Stomach smooth muscle (tissue), 2 donors: Measurements from ENCODE around the gene CBY1.

Experiments
- H3K27ac ChIP-seq: one replicate; pipeline ENCODE4 v1.7.0; 2013; ENCODE audit warnings: mild to moderate bottlenecking, low read length, inconsistent platforms
- H3K27me3 ChIP-seq, 2 donors: one replicate each; pipeline ENCODE4 v1.7.0; 2013; ENCODE audit warnings: low read length in 2 of 2; ENCODE audit not compliant: insufficient read depth in 2 of 2, control insufficient read depth in 1 of 2
- H3K36me3 ChIP-seq, 2 donors: one replicate each; pipeline ENCODE4 v1.7.0; 2013; ENCODE audit warnings: low read length in 2 of 2; ENCODE audit not compliant: control insufficient read depth in 2 of 2, insufficient read depth in 2 of 2
- H3K4me1 ChIP-seq: one replicate; pipeline ENCODE4 v1.7.0; 2013; ENCODE audit warnings: low read length; ENCODE audit not compliant: control insufficient read depth, insufficient read depth
- H3K4me3 ChIP-seq, 2 donors: one replicate each; pipeline ENCODE4 v1.7.0; 2013; ENCODE audit warnings: low read length in 2 of 2
- H3K9ac ChIP-seq, 2 donors: one replicate each; pipeline ENCODE4 v1.7.0; 2013; ENCODE audit warnings: low read length in 2 of 2, mild to moderate bottlenecking in 1 of 2
- H3K9me3 ChIP-seq, 2 donors: one replicate each; pipeline ENCODE4 v1.7.0; 2013; ENCODE audit warnings: low read length in 2 of 2; ENCODE audit not compliant: control insufficient read depth in 2 of 2
- donor health status: healthy.
- donor health status: Pancreatic carcinoma.

Gene CBY1

DNA sequence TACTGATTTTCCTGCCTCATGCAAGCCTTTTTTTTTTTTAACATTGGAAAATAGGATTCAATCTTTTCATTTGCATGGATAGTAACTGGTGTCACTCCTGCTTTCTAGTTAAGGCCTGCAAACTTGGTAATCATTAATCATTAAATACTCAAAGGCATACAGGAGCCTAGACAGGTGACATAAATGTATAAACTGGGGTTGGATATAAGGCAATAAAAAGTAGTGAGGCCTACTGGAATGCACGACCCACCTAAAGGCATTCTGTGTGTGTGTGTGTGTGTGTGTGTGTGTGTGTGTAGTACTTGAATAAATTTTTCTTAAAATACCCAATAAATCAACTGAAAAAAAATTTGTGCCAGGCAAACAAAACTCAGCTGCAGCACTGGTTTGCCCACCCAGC lies 33.2 kb downstream of the CBY1 start:
- Histone ChIP-seq H3K27ac (no peak overlapping the region), H3K9me3 (no peaks in the 10 kb centered on the region), H3K4me3 (no peak overlapping the region), H3K4me1 (peaks cover 8% of the 10 kb centered on the region), H3K9ac (no peak overlapping the region), H3K36me3 (peaks cover 39 to 54% of the 10 kb centered on the region in 2 donors), H3K27me3 (no peaks in the 10 kb centered on the region)

- no peak overlapping the region for H3K4me3 ChIP-seq
- H3K4me1 ChIP-seq = peaks cover 40% of the 10 kb centered on the region
- no peak overlapping the region for H3K9ac ChIP-seq
- no peak overlapping the region for H3K27ac ChIP-seq
- H3K36me3 ChIP-seq = peaks cover 11 to 19% of the 10 kb centered on the region in 2 donors
- no peaks in the 10 kb centered on the region for H3K9me3 ChIP-seq
- H3K27me3 ChIP-seq = no peaks in the 10 kb centered on the region
Observed at GRCh38 chr22:38694049-38694448, 37.6 kb downstream of the CBY1 start.

- H3K27ac ChIP-seq = no peak overlapping the region
- no peaks in the 10 kb centered on the region for H3K27me3 ChIP-seq
- peaks cover 49% of the 10 kb centered on the region for H3K4me1 ChIP-seq
- H3K36me3 ChIP-seq = peaks cover 5 to 16% of the 10 kb centered on the region in 2 donors
- H3K9me3 ChIP-seq = no peaks in the 10 kb centered on the region
- H3K4me3 ChIP-seq = no peak overlapping the region
- H3K9ac ChIP-seq = no peak overlapping the region
Observed at GRCh38 chr22:38694940-38695339, 38.5 kb downstream of the CBY1 start.

GRCh38 chr22:38696606-38697424 lies 40.4 kb downstream of the CBY1 start:
- H3K4me3 ChIP-seq = peak overlapping the region; percentile 3 to 15
- H3K9me3 ChIP-seq = no peaks in the 10 kb centered on the region
- peak overlapping the region; percentile 1 to 29 for H3K9ac ChIP-seq
- H3K27me3 ChIP-seq = no peaks in the 10 kb centered on the region
- peaks cover 60% of the 10 kb centered on the region for H3K4me1 ChIP-seq
- H3K36me3 ChIP-seq = peaks cover 5 to 11% of the 10 kb centered on the region in 2 donors
- H3K27ac ChIP-seq = peak overlapping the region; percentile 20

GRCh38 chr22:38697425-38698089 lies 41.1 kb downstream of the CBY1 start:
- Histone ChIP-seq H3K9ac (peak overlapping the region in 1 of 2 donors; percentile 29), H3K4me1 (peaks cover 61% of the 10 kb centered on the region), H3K27me3 (no peaks in the 10 kb centered on the region), H3K4me3 (peak overlapping the region; percentile 15 to 86), H3K36me3 (peaks cover 3 to 9% of the 10 kb centered on the region in 2 donors), H3K27ac (peak overlapping the region; percentile 20), H3K9me3 (no peaks in the 10 kb centered on the region)

DNA sequence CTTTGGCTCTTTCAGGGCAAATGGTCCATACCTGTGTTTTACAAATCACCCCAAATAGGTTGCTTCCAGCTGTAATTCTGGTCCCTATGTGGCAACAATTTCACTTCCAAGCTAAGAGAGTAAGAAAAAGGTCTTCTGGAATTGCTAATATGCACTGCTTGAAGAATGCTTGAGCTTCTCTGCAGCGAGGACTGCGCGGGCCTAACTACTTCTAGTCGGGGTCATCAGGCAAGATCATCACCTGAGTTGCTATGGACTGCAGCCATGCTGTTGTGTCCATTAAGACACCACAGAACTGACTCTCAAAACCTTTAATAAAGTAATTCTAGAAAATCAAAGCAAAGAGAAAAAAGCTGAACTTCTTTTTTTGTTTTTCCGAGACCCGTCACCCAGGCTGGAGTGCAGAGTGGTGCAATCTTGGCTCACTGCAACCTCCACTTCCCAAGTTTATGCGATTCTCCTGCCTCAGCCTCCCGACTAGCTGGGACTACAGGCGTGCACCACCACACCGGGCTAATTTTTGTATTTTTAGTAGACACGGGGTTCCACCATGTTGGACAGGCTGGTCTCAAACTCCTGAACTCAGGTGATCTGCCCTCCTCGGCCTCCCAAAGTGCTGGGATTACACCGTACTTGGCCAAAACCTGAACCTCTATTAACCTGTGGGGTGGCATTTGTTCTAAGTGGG lies 42.1 kb downstream of the CBY1 start:
- Histone ChIP-seq H3K4me1 (peaks cover 57% of the 10 kb centered on the region), H3K9me3 (no peaks in the 10 kb centered on the region), H3K4me3 (peak overlapping the region; percentile 61 to 86), H3K36me3 (peaks cover 0 to 3% of the 10 kb centered on the region in 2 donors), H3K9ac (peak overlapping the region; percentile 90 to 96), H3K27me3 (no peaks in the 10 kb centered on the region), H3K27ac (peak overlapping the region; percentile 92)

DNA sequence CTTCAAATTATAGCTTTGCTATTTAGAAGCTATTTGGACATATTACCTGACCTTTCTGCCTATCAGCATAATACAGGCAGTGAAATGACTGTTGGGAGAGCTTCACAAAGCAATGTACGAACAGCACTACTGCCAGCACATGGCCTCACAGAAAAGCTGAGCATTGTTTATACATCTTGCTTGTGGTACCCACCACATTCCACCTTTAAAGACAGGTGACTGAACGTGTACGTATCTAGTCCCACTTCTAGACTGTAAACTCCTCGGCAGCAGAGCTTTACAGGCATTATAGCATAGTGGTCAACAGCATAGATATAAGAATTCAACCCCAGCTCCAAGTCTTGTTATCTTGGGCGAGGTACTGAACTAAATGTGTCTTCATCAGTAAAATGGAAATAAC lies 42.7 kb downstream of the CBY1 start:
- Histone ChIP-seq H3K36me3 (peaks cover 0 to 1% of the 10 kb centered on the region in 2 donors), H3K27me3 (no peaks in the 10 kb centered on the region), H3K9ac (peak overlapping the region; percentile 90 to 96), H3K4me3 (peak overlapping the region; percentile 61 to 86), H3K9me3 (no peaks in the 10 kb centered on the region), H3K4me1 (peaks cover 54% of the 10 kb centered on the region), H3K27ac (peak overlapping the region; percentile 92)

DNA sequence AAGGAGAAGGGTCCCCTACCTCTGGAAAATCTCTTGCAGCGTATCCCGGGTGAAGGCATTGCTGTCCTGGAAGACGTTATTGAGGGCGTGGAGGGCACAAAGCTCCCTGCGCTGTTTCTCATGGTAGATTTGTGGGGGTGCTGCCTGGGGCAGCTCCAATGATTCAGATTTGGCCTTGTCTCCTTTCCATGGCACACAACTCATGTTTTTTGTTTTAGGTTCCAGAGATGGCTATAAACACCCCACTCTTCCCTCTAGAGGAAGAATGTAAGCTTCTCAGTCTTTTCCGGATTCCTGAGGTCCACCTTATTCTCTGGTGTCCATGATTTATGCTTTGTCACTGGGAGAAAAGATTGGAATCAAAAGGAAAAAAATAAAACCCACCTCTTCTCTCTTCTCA lies 43.3 kb downstream of the CBY1 start:
- Histone ChIP-seq H3K36me3 (no peaks in the 10 kb centered on the region), H3K4me3 (peak overlapping the region; percentile 61 to 86), H3K9ac (peak overlapping the region; percentile 90 to 96), H3K27me3 (no peaks in the 10 kb centered on the region), H3K9me3 (no peaks in the 10 kb centered on the region), H3K27ac (peak overlapping the region; percentile 92), H3K4me1 (peaks cover 57% of the 10 kb centered on the region)

GRCh38 chr22:38700270-38700788 lies 43.9 kb downstream of the CBY1 start:
- H3K4me3 ChIP-seq = peak overlapping the region; percentile 61 to 86
- peaks cover 58% of the 10 kb centered on the region for H3K4me1 ChIP-seq
- no peaks in the 10 kb centered on the region for H3K27me3 ChIP-seq

DNA sequence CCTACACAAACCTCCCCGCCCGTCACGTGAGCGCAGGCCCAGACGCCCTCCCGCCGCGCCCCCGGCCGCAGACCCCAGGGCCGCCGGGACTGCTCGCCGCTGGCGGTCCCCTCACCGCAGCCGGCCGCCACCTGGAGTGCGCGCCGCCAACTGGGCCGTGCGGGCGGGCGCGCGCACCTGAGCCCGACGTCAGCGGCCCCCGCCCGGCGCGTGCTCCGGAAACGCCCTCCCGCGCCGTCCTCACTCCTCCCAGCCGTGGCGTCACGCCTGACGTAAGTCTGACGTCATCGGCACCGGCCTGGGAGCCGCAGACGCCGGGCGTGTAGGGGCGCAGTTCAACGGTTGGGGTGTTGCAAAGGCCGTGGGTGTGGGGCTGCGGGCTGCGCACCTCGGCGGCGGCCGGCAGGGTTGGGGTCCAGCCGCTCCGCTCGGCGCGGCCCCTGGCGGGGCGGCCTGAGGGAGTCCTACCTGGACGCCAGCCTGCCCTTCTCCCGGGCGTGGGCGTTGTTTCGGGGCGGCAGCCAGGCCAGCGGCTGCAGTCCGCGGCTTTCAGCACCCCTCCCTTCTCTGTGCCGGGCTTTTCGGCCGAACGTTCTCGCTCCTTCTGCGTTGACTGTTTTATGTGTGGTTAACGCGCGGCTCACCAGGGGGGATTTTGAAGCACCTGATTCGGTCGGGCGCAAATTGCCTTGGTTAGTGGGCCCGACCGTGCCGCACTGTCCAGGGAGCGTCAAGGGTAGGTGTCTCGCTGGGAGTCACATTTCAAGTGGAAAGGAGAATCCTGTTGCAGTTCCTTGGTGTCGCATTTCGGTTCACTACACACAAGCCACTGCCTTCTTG lies 44.6 kb downstream of the CBY1 start, which contains the start of gene JOSD1:
Gene JOSD1, minus strand, starts transcription at position 155 of the 840 bp plus-strand sequence. CDS start 956 bp downstream, outside the sequence.
- Histone ChIP-seq H3K9me3 (no peaks in the 10 kb centered on the region), H3K27me3 (no peaks in the 10 kb centered on the region), H3K4me1 (peaks cover 58% of the 10 kb centered on the region)

More at GRCh38 chr22:38700270-38700788, 43.9 kb downstream of the CBY1 start:
- Histone ChIP-seq H3K9me3 (no peaks in the 10 kb centered on the region), H3K36me3 (no peaks in the 10 kb centered on the region), H3K9ac (peak overlapping the region; percentile 90 to 96), H3K27ac (peak overlapping the region; percentile 92)

More for the DNA sequence above, 44.6 kb downstream of the CBY1 start, which contains the start of gene JOSD1:
- Histone ChIP-seq H3K36me3 (no peaks in the 10 kb centered on the region), H3K27ac (peak within 1 kb of the TSS; percentile 92), H3K9ac (peak within 1 kb of the TSS; percentile 90 to 96), H3K4me3 (peak within 1 kb of the TSS; percentile 61 to 86)
